ENCODE measurements around the gene U2SURP.

DNA sequence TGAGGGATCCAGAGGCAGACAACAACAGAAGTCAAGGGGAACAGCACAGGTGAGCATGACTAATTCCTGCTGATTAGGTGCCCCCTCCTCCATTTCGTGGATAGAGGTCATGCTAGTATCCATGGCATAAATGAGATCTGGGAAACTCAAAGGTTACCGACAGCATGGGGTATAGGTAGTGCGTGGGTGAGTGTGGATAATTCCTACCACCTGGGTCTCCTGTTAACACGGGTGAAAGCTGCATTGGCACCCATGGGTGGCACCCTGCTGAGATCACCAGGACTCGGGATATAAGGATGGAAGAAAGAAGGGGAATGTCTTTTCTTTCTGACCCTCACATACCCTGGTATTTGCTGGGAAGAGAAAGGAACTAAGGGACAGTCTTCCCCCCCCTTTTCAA is 103.8 kb downstream of the U2SURP start:
- TF ChIP-seq CTCF (conservative IDR thresholded peaks at IDR 0.05 in 1 of 2, IDR thresholded peaks at IDR 0.05 in 1 of 2; ENCODE audit: extremely low read depth in 1 of 2, insufficient read depth in 1 of 2, low read depth in 1 of 2, low read length in 2 of 2) (no peak), EZH2 (IDR thresholded peaks at IDR 0.05; ENCODE audit: borderline replicate concordance, low read length) (no peak)
